Fibroblast of villous mesenchyme (primary cell): ENCODE data around the gene CACNG1. TPM values are rescaled to one million over a fixed set of nuclear protein-coding genes. Genes with fewer than 3 reads are reported as not detected.
A peak's percentile ranks its signal among the peaks of the same experiment; 100 is the strongest.

Experiments used
- DNase-seq: peaks from one replicate; pipeline ENCODE4 v3.0.0-alpha.2; 2010; ENCODE audit warnings: low read depth
- H3K4me3 ChIP-seq: 2 replicates; pipeline ENCODE4 v1.5.1; 2011; ENCODE audit warnings: low read depth, mild to moderate bottlenecking, low read length
- CTCF ChIP-seq: IDR thresholded peaks from 2 replicates; pipeline ENCODE4 v1.5.1; 2012; ENCODE audit warnings: low read depth, mild to moderate bottlenecking, low read length; ENCODE audit not compliant: insufficient read depth
- total RNA-seq: library from RNA; depleted of rRNA; stranded (reverse); fragments of >200 nt; gene quantifications from 2 replicates; pipeline ENCODE4 v1.2.3, GENCODE V29; 2012

CACNG1 gene
- total RNA-seq, 1 donor = not detected

- H3K4me3 ChIP-seq = no peak overlapping the region
- no peak for DNase-seq
- TF ChIP-seq CTCF = no peak
Observed at GRCh38 chr17:67059372-67059771, 15.0 kb downstream of the CACNG1 start.

- peak; percentile 8 for DNase-seq
- TF ChIP-seq CTCF = no peak
- H3K4me3 ChIP-seq = no peak overlapping the region
Observed at GRCh38 chr17:67063141-67063540, 18.8 kb downstream of the CACNG1 start.

- no peak overlapping the region for H3K4me3 ChIP-seq
- DNase-seq = no peak
- no peak for TF ChIP-seq CTCF
Observed at GRCh38 chr17:67066717-67067116, 22.4 kb downstream of the CACNG1 start.

GRCh38 chr17:67067571-67068482 is 23.5 kb downstream of the CACNG1 start:
- TF ChIP-seq CTCF = no peak
- H3K4me3 ChIP-seq = no peak overlapping the region
- DNase-seq = no peak

GRCh38 chr17:67068999-67069398 is 24.6 kb downstream of the CACNG1 start:
- no peak overlapping the region for H3K4me3 ChIP-seq
- TF ChIP-seq CTCF = no peak
- no peak for DNase-seq

- DNase-seq = no peak
- H3K4me3 ChIP-seq = no peak overlapping the region
Observed at GRCh38 chr17:67069603-67070136, 25.3 kb downstream of the CACNG1 start.

More at GRCh38 chr17:67069603-67070136, 25.3 kb downstream of the CACNG1 start:
- TF ChIP-seq CTCF = no peak
